Heart left ventricle (tissue), 16 donors: Measurements from ENCODE around the gene CD63. TPM values are rescaled to one million over a fixed set of nuclear protein-coding genes. Genes with fewer than 3 reads are reported as not detected.

Experiments
- ATAC-seq, 4 donors: fragments of 200-7000 bp; cut with Tn5 transposase; one replicate each; pipeline ENCODE4 v1.9.1; 2020 to 2022; ENCODE audit warnings: moderate library complexity in 4 of 4, mild to moderate bottlenecking in 3 of 4, moderate number of reproducible peaks in 1 of 4
- DNase-seq, 5 donors: peaks; one replicate each; pipeline ENCODE4 v3.0.0-alpha.2; 2020
- H3K27ac ChIP-seq, 12 donors: fragments of 200-600 bp; sonication (generic) in 4 of 12; one replicate each; pipeline versions ENCODE4 v1.5.0 to v1.8.0; 2016 to 2022; ENCODE audit warnings: mild to moderate bottlenecking in 2 of 12
- H3K27me3 ChIP-seq, 9 donors: fragments of 200-600 bp; sonication (generic) in 2 of 9; one replicate each; pipeline versions ENCODE4 v1.5.1 to v1.8.0; 2016 to 2022; ENCODE audit warnings: mild to moderate bottlenecking in 3 of 9
- H3K36me3 ChIP-seq, 9 donors: fragments of 200-600 bp; sonication (generic) in 2 of 9; one replicate each; pipeline versions ENCODE4 v1.5.0 to v1.8.0; 2018 to 2022; ENCODE audit warnings: mild to moderate bottlenecking in 2 of 9
- H3K4me1 ChIP-seq, 12 donors: fragments of 200-600 bp; sonication (generic) in 4 of 12; one replicate each; pipeline versions ENCODE4 v1.5.0 to v1.8.0; 2016 to 2022; ENCODE audit warnings: mild to moderate bottlenecking in 3 of 12
- H3K4me3 ChIP-seq, 12 donors: fragments of 200-600 bp; sonication (generic) in 4 of 12; one replicate each; pipeline versions ENCODE4 v1.5.0 to v1.8.0; 2017 to 2022; ENCODE audit warnings: mild to moderate bottlenecking in 9 of 12, moderate library complexity in 4 of 12
- H3K9me3 ChIP-seq, 12 donors: fragments of 200-600 bp; sonication (generic) in 4 of 12; one replicate each; pipeline versions ENCODE4 v1.5.0 to v1.8.0; 2016 to 2022; ENCODE audit warnings: mild to moderate bottlenecking in 1 of 12
- POLR2A ChIP-seq, 2 donors: fragments of 450-650 bp; IDR thresholded peaks; one replicate each; pipeline ENCODE4 v1.6.1; 2017; ENCODE audit warnings: antibody characterized with exemption in 2 of 2, mild to moderate bottlenecking in 2 of 2, moderate library complexity in 2 of 2
- WGBS, 4 donors: extraction: QIAGEN DNeasy Blood & Tissue Kit in 2 of 4; methylation state at CpG; one replicate each; pipeline versions ENCODE4 v1.1.5 to v1.1.7; 2013 to 2018; 5-methylcytosine and 5-hydroxymethylcytosine counted together
- intact Hi-C, 10 donors: fragments of 100-400 bp; cut with DNase I; formaldehyde crosslinking; loops; one replicate each; pipeline versions ENCODE4 v1.11.1 to v1.14.2; 2022
- polyA plus RNA-seq, 2 donors: library from polyadenylated mRNA; stranded (reverse); fragments of 200-250 nt; gene quantifications; one replicate each; pipeline ENCODE4 v1.2.3, GENCODE V29; 2013
- total RNA-seq, 9 donors: library from RNA; depleted of rRNA in 2 of 9; stranded (reverse); fragments of >200 nt in 2 of 9; fragmentation: NEBNext Ultra II Directional in 3 of 9; extraction: Animal tissue kit (Norgen Biotek cat#: 25700) in 3 of 9; gene quantifications; one replicate each; pipeline versions ENCODE4 v1.1.0 to v1.2.4, GENCODE V29; 2016 to 2023
- TF ChIP-seq, protein P1 (sequence below), 12 donors: fragments of 200-600 bp; sonication (generic) in 4 of 12; IDR thresholded peaks; one replicate each; pipeline versions ENCODE4 v1.5.0 to v1.8.0; 2018 to 2022; ENCODE audit warnings: antibody characterized with exemption in 12 of 12, mild to moderate bottlenecking in 5 of 12
- donor health status: ischemic (EF 13 %, LVEDD 7.1; RV severe dilation, severe dysfunction).
- donor health status: healthy with polysubstance abuse.
- donor health status: DM: no; HTN: yes; CAD: no.
- donor health status: DM: no; HTN: no; CAD: no.
- donor health status: ischemic (EF 25% LVEDD 6.9; RV normal size, moderate dysfunction).
- donor health status: ischemic (EF 25% LVEDD 5.7; RV mildly dilated, moderate dysfunction).
- donor health status: healthy.
- donor health status: DM: yes; HTN: yes; CAD: no.
- donor health status: ischemic (EF 35%, LVEDD 5.7; RV mildly dilated, moderate dysfunction).
- donor health status: nonischemic (EF 11% LVEDD 7.7; RV severe dilation, severe dysfunction).
- donor health status: DM: yes; HTN: yes; CAD: no.
- donor health status: PGD.
- donor health status: ischemic (EF 29% LVEDD 5.4; RV normal size, mild dysfunction).
- donor health status: nonischemic (EF 23%, LVEDD 6.1; RV moderate dilation, normal function).

The CD63 gene
- total and polyA plus RNA-seq, 11 donors, result 475 to 2,790 (median 865) TPM

DNA sequence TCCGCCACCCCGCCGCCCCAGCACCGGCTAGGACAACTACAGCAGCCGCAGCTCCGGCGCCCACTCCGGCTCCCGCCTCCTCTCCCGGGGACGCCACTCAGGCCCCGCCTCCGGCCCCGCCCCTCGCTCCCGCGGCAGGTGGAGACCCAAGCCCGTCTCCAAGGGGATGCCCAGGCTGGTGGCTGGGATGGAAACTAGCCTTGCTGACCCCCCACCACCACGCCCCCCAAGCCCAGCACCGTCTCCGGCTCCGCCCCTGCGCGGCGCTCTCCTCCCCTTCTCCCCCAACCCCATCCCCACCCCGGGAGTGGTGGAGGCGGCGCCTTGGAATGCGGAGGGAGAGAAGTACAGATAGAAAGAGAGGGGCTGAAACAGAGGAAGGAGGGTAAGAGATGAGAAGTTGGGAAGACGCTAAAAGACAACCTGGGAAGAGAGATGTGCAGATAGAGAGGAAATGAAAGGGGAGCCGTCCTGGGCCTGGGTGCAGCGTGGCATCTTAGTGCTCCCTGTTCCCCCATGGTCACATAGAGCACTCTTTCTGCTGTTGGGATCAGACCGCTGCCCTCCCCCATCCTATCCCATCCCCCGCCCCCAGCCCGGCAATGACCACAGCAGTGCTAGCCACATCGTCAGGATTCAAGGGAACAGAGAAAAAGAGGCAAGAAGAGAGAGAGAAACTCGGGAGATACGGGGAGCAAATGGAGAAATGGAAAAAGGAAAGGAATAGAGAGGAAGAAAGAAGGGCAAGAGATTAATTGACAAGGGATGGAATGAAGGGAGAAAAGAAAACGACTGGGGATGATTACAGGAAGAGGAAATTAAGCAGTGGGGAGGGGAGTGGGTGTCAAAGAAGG is 20.7 kb downstream of the CD63 start, which contains the start of gene ITGA7:
Gene ITGA7 (minus strand): TSS at position 64 of the 854 bp plus-strand sequence. CDS start 222 bp downstream, outside the sequence.
- TF ChIP-seq, protein P1, sequence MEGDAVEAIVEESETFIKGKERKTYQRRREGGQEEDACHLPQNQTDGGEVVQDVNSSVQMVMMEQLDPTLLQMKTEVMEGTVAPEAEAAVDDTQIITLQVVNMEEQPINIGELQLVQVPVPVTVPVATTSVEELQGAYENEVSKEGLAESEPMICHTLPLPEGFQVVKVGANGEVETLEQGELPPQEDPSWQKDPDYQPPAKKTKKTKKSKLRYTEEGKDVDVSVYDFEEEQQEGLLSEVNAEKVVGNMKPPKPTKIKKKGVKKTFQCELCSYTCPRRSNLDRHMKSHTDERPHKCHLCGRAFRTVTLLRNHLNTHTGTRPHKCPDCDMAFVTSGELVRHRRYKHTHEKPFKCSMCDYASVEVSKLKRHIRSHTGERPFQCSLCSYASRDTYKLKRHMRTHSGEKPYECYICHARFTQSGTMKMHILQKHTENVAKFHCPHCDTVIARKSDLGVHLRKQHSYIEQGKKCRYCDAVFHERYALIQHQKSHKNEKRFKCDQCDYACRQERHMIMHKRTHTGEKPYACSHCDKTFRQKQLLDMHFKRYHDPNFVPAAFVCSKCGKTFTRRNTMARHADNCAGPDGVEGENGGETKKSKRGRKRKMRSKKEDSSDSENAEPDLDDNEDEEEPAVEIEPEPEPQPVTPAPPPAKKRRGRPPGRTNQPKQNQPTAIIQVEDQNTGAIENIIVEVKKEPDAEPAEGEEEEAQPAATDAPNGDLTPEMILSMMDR (IDR thresholded peaks at IDR 0.05), result no peak
- peak in 1 of 2 donors; percentile 24 for TF ChIP-seq POLR2A (IDR thresholded peaks at IDR 0.05)
- no peaks in the 10 kb centered on the region for H3K27me3 ChIP-seq
- no peaks in the 10 kb centered on the region for H3K9me3 ChIP-seq
- H3K4me1 ChIP-seq, result peaks cover 0 to 59% (median 26%) of the 10 kb centered on the region in 12 donors
- H3K27ac ChIP-seq, result peak within 1 kb of the TSS; percentile 65 to 99 (median 92)
- 0 to 1% (median 1%) methylated on average over 21 to 39 of the region's 39 CpGs for WGBS, 4 donors
- DNase-seq (peak; percentile 86 to 94 (median 92)), ATAC-seq (peak; percentile 9 to 55 (median 52))
- H3K4me3 ChIP-seq, result peak within 1 kb of the TSS; percentile 48 to 87 (median 71)
- intact Hi-C loops, result loop anchor here in 1 of 10 donors (2.0 kb wide), 1 partner anchor 21 kb away; the partner anchor contains the start of gene CD63
- H3K36me3 ChIP-seq, result no peaks in the 10 kb centered on the region

DNA sequence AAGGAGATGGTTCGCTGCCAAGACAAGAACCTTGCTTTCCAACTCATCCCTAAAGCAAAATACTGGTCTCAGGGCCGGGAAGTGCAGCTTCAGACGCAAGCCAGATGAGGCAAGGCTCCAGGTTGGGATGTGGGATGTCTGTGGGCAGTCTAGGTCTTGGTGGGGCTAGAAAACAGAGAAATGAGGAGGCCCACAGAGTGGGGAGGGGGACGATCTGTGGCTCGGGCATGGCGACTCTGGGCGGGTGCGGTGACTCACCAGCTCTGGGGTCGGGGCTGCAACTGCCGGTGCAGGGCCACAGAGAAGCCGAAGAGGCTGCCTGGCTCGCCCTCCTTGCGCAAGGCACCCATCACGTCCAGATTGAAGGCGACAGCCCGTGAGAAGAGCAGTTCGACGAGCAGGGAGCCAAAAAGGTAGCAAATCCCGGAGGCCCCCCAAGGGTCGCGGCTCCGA is 21.6 kb downstream of the CD63 start:
- DNase-seq (peak in 3 of 5 donors; percentile 36 to 72 (median 61)), ATAC-seq (no peak)
- Histone ChIP-seq H3K4me1 (peaks cover 0 to 60% (median 30%) of the 10 kb centered on the region in 12 donors), H3K9me3 (no peaks in the 10 kb centered on the region), H3K27ac (peak overlapping the region; percentile 65 to 99 (median 92)), H3K36me3 (peaks cover 0 to 7% (median 0%) of the 10 kb centered on the region in 9 donors), H3K4me3 (peak overlapping the region; percentile 48 to 87 (median 71)), H3K27me3 (no peaks in the 10 kb centered on the region)
- intact Hi-C loops, result no loop called here
- WGBS, 4 donors, result 0 to 15% (median 7%) methylated on average over 12 to 22 of the region's 22 CpGs
- TF ChIP-seq, protein P1 (IDR thresholded peaks at IDR 0.05), result no peak
- no peak for TF ChIP-seq POLR2A (IDR thresholded peaks at IDR 0.05)

DNA sequence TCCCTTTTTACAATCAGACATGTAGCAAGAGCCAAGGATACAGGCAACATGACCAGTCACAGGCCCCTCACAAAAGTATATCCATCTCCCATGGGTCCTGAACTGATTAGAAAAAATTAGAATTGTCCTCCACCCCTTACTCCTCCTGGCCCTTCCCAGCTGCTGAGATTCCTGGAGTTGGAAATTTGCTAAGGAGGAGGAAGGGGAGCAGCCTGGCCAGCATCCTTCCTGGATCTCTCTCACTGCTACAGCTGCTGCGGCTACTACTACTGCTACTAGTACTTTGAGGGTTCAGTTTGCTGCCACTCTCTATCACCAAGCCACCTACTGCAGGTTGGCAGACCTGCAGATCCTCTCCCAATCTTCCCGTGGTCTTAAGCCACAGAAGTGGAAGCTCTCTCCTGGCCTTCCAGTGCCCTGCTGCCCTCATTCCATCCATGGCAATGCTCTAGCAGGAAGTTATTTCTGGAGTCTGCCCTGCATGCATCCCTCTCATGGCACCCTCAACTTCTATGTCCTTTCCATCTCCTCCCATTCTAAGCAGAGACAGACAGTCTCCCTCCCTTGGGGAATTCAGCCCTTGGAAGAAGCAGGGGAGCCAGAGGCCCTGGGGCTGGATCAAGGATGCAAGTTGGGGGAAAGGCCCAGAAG is 22.1 kb downstream of the CD63 start:
- intact Hi-C loops, result no loop called here
- peak in 3 of 5 donors; percentile 11 to 28 (median 25) for DNase-seq
- TF ChIP-seq, protein P1 (IDR thresholded peaks at IDR 0.05), result no peak
- TF ChIP-seq POLR2A (IDR thresholded peaks at IDR 0.05), result no peak
- peaks cover 0 to 11% (median 0%) of the 10 kb centered on the region in 9 donors for H3K36me3 ChIP-seq
- no peaks in the 10 kb centered on the region for H3K9me3 ChIP-seq
- peak overlapping the region; percentile 48 to 87 (median 71) for H3K4me3 ChIP-seq
- H3K4me1 ChIP-seq, result peaks cover 0 to 65% (median 30%) of the 10 kb centered on the region in 12 donors
- WGBS, 4 donors, result 23 to 33% (median 28%) methylated on average over 1 to 2 of the region's 2 CpGs
- ATAC-seq, result no peak
- peak overlapping the region; percentile 65 to 99 (median 92) for H3K27ac ChIP-seq
- H3K27me3 ChIP-seq, result no peaks in the 10 kb centered on the region
